Measurements from ENCODE around the gene HEBP1.

HEBP1 gene

DNA sequence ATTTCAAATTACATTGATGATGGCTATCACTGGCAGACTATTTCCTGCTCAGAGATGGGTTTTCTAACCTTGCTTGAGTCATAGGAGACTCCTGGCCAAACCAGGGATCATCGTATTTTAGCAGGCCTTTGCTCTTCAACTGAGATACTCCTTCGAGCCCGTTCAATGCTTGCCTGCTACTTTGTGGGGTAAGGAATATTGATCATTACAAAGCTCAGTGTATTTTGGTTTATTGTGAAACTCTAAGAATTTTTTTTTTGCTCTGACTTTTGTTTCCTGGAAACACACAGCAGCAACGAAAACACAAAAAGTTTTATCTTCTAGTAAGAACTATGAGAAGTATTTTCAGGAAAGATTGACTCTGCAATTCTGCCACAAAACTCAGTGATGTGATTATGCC, 52.2 kb downstream of the HEBP1 start:
- no peak for DNase-seq

DNA sequence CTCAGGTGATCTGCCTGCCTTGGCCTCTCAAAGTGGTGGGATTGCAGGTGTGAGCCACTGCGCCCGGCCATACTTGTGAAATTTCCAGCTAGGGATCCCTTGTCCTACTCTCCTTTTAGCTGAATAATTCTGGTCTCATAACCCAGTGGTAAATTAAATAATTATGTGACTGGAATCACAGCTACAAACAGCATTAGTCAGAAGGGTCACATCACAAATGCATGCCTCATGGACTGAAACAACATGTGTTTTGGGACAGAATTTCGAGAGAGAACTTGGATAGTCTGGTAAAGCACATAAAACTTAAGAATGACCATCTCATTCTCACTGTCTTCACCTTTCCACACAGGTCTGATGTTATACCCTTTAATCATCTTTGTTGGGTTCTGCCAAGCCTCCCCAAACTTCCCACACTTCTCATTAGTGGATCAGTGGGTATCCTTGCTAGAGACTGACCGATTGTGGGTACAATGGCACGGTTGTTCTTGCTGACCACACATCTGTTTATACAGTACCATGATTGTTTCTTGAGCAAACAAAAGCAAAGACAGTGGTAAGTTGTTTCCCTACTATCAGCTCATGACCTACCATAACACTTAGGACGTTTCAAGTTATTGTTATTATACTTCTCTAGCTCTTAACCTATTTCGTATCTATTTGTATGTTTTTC, 53.2 kb downstream of the HEBP1 start:
- no peak for DNase-seq

DNA sequence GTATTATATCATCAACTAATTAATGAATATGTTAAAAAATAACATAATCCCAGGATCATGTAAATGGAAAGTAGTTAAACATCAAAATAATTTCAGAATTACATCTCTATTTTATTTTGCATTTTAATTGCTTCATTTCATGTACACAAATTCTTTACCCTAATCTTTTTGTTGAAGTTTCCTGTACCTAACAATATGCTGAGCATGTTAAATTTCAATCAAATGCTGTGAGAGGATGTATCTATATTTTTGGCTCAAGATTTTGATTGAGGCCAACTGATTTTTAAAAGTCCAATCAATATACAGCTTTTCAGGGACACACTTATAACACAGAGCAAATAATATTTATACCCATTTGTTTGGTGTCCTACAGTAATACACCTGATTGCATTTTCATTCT, 54.5 kb downstream of the HEBP1 start:
- no peak for DNase-seq

DNA sequence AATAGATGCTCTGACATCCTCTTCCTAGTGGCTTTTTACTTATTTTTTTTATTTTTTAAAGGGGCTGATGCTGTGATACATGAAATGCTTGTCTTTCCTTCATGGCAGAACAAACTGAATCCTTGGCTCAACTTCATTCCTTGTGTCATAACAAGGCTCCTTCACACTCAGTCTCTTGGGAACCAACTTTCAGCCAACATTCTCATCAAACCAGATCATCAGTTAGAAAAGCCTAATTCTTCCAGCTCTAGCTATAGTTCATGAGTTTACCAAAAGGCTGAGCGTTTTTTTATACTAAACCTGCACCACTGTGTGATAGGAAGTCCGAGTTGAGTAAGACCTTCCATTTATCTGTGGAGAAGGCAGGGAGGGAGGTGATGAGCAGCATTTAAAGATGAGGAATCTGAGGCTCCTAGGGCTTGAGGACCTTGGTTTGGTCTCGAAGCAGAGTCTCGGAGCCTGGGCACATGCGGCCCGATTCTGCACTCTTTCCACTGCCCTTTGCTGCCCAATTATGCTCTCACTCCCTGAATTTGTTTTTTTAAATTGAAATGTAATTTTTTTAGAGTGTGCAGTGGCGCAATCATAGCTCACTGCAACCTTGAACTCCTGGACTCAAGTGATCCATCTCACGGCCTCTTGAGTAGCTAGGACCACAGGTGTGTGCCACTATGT, 56.3 kb downstream of the HEBP1 start:
- no peak for DNase-seq

DNA sequence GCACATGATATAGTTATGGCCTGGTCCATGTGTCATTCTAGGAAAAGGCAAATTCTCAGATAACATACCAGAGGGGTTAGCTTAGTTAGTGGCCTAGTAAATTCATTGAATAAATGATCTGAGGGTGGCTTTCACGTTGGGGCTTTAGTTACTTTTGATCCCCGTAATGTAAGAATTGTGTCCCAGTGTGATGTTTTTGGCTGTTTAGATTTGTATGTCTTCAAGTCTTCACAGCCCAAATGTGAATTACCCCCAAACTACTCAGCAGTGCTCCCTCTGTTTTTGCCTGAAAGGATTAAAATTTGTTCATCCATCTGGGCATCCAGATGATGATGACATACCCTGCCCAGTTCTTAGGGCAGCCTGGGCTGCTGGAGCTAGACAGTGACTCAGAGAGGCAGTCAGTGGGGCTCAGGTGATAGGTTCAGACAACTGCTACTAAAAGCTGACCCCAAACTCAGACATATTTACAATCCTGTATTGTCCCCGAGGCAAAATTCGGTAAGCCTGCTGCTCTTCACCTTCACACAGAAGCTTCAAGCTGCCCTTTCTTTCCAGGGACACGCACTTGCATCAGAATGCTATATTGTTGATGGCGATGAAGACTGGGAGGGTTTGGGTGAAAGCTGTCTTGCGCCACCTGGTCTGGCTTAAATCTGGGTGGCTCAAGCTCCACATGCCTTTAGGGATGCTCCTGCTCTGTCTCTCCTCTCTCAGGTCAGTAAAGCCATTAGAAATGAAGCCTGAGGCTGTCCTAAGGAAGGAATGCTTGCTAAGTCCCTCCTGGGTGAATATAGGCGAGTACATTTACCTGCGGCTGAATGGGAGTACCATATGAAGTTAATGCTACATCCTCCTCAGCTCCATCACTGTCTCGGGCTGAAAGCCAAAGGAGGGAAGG, 58.4 kb downstream of the HEBP1 start:
- no peak for DNase-seq

DNA sequence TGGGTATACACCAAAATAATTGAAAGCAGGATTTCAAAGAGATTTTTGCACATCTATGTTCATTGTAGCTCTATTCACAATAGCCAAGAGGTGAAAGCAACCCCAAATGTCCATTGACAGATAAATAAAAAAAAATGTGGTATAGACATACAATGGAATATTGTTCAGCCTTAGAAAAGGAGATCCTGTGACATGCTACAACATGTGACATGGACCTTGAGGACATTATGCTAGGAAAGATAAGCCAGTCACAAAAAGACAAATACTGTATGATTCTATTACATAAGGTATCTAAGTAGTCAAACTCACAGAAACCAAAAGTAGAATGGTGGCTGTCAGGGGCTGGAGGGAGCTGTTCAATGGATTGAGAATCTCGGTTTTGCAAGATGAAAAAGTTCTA, 60.2 kb downstream of the HEBP1 start:
- no peak for DNase-seq

DNA sequence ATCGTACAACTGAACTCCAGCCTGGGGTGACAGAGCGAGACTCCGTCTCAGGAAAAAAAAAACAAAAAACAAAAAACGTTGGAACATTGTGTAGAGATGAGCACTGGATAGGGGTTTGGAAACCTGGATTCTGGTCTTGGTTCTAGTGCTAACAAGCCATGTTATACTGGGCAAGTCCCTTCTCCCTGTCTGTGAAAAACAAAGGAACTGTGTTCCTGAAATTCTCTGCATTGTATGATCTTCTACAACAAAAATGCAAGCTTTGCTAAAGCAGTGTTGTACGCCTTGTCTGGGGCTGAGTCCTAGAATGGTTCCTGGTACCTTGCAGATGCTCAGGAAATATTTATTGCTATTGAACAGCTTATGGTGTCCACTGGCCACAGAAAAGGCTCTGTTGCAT, 61.5 kb downstream of the HEBP1 start:
- DNase-seq, result no peak

DNA sequence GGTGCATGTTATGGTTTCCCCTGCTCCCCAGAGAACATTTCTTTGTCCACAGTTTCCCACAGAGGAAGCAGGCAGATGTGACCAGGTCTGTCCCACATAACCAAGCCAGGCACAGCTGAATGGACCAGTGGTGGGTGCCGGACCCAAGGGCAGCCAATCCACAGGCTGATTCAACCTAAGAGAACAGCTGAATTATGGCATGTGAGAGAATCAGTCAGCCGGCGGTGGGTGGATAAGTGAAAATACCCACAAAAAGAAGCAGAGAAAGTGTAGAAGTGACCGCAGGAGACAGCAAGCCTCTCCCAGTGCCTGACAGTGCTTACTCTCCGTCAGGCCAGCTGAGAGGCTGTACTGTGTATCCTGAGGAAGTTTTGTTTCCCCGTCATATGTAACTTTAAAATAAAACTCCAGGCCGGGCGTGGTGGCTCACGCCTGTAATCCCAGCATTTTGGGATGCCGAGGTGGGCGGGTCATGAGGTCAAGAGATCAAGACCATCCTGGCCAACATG, 63.0 kb downstream of the HEBP1 start:
- no peak for DNase-seq

DNA sequence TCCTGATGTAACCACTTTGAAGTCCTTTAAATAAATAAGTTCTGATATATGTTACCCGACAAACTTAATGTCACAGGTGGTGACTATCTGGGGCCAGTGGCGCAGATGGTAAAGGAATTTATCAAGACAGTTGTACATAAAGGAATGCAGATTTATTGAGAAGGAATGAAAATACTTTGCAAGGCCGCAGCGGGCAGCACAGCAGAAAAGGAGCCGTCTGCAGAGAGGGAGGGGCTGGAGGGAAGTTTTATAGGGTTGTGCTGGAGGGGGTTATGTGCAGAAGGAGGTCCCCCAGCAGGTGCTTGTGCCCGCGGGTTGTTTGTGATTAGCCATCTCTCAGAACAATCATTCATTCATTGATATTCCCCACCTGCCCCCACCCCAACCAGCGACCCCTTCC, 65.5 kb downstream of the HEBP1 start:
- DNase-seq, result no peak

DNA sequence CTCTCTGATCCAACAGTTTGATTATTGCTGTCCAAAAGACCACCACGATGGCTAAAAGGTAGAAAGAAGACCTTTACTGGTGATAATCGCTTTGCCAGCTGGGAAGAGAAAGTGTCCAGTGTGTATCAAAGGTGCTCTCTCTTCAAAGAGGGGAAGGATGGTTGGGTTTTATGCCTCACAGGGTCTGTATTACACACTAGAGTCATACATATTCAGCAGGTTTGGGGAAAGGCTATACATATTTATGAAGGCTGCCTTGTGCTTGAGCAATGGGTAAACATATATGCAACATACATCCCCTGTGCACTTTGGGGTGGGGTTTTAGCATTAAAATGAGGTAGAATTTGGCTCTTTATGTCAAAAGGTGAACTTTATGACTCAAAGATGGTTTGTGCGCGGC, 66.3 kb downstream of the HEBP1 start:
- no peak for DNase-seq

DNA sequence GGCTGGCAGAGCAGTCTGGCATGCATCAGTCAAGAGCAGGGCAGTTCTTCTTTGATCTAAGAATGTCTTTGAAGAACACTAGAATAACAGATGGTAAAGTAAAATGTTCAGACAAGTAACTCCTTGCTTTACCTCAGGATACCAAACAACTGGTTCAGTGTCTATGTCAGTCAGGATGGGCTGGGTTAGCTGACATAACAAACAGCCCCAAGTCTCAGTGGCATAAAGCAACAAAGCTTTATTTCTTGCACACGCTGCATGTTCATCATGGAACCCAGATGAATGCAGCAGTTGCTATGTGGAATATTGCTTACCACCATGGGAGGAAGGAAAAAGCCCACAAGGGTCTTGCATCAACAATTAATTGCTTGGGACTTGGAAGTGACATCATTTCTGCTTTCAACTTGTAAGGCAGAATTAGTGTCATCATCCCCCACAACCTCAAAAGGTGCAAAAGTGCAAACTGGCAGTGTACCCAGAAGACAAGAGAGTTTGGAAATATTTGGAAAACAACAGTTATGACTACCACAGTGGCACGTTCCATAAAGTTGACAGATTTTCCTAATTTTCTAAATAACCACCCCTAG, 69.3 kb downstream of the HEBP1 start:
- DNase-seq, result no peak

DNA sequence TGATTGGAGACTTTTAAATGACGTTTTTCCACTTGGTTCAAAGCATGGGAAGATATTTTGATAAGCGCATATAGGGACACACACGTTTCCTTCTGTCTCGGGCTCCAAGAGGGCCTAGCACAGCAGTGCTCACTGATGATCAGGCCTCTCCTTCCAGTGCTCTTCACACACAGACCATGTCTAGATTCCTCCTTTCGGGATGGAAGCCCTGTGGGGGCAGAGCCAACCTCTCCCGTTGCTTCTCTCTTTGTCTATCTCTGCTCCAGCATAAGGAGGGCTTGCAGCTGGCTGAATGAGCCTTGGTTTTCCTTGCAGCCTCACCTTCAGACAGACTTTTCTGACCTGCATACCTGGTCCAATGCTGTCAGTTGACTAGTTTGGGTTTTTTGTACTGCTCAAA, 70.4 kb downstream of the HEBP1 start:
- no peak for DNase-seq

DNA sequence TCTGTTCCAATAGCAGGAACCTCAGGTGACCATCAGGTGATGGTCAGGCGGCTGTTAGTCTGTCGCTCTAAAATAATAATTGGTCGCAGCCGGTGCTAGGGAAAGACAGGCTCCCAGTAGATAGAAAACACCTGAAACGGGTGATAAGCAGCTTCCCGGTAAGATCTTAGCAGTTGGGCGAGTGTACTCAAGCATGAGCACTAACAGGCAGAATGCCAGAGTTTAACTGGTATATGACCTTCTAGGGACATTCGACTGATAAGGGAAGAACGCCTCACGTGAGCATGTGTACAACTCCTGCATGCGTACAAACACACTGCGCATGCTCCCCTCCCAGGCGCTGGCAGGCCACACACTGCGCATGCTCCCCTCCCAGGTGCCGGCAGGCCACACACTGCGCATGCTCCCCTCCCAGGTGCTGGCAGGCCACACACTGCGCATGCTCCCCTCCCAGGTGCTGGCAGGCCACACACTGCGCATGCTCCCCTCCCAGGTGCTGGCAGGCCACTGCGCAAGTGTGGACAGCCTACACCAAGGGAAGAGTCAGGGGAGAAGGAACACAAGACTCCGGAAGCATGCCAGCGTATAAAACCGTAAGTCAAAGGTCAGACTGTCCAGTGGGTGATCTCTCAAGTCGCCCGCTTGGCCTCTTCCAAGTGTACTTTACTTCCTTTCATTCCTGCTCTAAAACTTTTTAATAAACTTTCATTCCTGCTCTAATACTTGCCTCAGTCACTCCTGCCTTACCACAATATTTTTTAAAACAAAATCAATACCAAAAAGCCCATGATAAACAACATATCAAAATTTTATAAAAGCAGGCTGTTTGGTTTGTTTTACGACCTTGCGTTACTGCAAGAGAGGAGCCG, 72.6 kb downstream of the HEBP1 start:
- DNase-seq, result peak; percentile 23

DNA sequence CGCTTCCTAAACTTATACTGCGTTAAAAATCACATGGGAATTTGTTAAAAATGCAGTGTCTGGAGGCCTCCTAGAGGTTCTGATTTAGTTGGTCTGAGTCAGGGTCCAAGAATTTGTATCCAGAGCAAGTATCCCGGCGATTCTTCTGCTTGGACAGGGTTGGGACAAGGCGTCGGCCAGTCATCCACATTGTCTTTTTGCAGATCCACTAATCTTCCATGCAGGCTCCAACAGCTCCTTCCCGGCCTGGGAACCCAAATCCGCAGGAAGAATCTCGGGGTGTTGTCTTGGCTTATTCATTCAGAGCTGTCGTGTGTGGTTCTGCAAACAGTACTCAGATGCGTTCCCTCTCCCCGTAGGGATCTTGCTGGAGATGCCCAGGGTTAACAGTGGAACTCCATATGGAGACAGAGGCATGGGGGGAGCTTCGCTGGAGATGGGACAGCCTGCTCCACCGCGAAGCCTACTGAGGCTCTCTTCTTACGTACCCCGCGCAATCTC, 73.4 kb downstream of the HEBP1 start:
- DNase-seq, result no peak

DNA sequence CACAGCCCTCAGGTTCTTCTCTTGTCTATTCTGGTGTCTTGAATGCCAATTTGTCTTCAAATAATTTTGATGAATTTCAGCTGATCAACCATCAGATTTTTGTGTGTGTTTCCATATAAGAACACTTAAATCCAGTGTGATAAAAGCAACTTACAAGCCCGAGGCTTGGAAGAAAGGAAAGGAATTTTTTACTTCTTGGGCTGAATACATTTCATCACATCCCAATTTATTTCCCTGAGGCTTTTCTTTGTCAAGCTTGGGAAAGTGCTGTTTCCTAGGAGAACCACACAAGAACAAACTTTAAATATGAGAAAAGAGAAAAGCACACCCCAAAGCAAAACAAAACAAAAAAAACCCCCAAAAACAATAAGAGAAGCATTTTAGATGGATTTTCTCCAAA, 74.7 kb downstream of the HEBP1 start:
- DNase-seq, result no peak

Data from NCI-H1092 treated with DMSO at 0.1 percent for 48 hours (cell line).